Calu3 (cell line): ENCODE results near the gene CH25H. TPM values are rescaled to one million over a fixed set of nuclear protein-coding genes. Genes with fewer than 3 reads are reported as not detected.
"Not testable (repeated sequence)": the region's sequence is repeated elsewhere in the genome, so short reads cannot be mapped to it uniquely, and the experiment has no call there.

Experiments used
- BruUV-seq: library from RNA; stranded (reverse); fragments of 400-500 nt; replicated peaks from 2 replicates; lab custom pipeline; 2021; lab: Mats Ljungman, UMichigan
- CTCF ChIA-PET: fragments of 300-600 bp; sonication (Branson Sonifier 250); formaldehyde crosslinking; loops from one replicate; lab custom pipeline; 2022; ENCODE audit warnings: antibody characterized with exemption; lab: Charles Lee
- DNase-seq: peaks from one replicate; pipeline ENCODE4 v3.0.0; 2022
- H3K27ac Mint-ChIP-seq: one replicate; pipeline ENCODE4 v1.8.0; 2022; ENCODE audit warnings: mixed read lengths; ENCODE audit not compliant: unreplicated experiment
- H3K27me3 Mint-ChIP-seq: one replicate; pipeline ENCODE4 v1.8.0; 2022; ENCODE audit warnings: mixed read lengths; ENCODE audit not compliant: unreplicated experiment
- H3K36me3 Mint-ChIP-seq: one replicate; pipeline ENCODE4 v1.8.0; 2022; ENCODE audit warnings: mild to moderate bottlenecking, moderate library complexity, mixed read lengths; ENCODE audit not compliant: insufficient read depth, unreplicated experiment
- H3K4me1 Mint-ChIP-seq: one replicate; pipeline ENCODE4 v1.8.0; 2022; ENCODE audit warnings: mild to moderate bottlenecking, low read depth, mixed read lengths; ENCODE audit not compliant: unreplicated experiment
- H3K4me3 Mint-ChIP-seq: one replicate; pipeline ENCODE4 v1.8.0; 2022; ENCODE audit warnings: mild to moderate bottlenecking, low read depth, moderate library complexity, mixed read lengths; ENCODE audit not compliant: unreplicated experiment
- H3K9me3 Mint-ChIP-seq: one replicate; pipeline ENCODE4 v1.8.0; 2022; ENCODE audit warnings: low read depth, mixed read lengths; ENCODE audit not compliant: unreplicated experiment
- CTCF ChIP-seq: fragments of 200-600 bp; IDR thresholded peaks from one replicate; pipeline ENCODE4 v1.8.0; 2022; ENCODE audit warnings: antibody characterized with exemption; ENCODE audit not compliant: unreplicated experiment
- intact Hi-C: fragments of 100-400 bp; cut with micrococcal nuclease; formaldehyde crosslinking; loops from one replicate; pipeline ENCODE4 v1.10.0; 2022; ENCODE audit not compliant: unreplicated experiment
- total RNA-seq: library from RNA; stranded (reverse); gene quantifications from 2 replicates; pipeline ENCODE4 v1.2.3, GENCODE V29; 2022

CH25H gene
- total RNA-seq, 1 experiment from 2014 or later = not detected

- H3K27me3 Mint-ChIP-seq = no peaks in the 10 kb centered on the region
- TF ChIP-seq CTCF = no peak
Observed at GRCh38 chr10:89202033-89202425, 5.1 kb downstream of the CH25H start.

DNA sequence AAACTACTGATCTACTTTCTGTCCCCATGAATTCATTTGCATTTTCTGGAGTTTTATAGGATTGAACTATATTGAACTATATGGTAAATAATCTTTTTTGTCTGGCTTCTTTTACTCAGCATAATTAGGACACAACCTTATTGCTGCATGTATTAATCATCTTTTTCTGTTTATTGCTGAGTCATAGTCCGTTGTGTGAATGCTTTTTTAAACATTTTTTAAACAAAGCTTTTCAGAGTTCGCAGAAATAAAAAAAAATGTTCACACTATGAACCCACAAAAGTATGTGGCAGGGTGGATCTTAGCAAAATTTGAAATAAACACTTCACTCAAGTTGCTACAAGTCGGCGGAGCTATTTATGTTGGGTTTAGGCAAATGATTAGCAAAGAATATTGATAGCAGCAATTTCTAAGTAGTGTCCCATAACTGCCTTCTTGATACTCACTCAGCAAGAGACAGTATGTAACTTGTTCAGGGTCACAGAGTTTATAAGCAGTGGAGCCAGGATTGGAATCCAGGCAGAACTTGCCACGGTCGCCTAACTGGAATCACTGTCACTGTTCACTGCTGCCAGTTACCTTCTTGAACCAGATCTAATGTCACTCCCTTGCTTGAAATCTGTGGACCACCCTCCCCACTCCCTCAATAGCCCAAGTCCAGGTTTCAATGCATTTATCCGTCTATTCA is 5.6 kb downstream of the CH25H start:
- BruUV-seq = no TSS peak
- H3K27ac Mint-ChIP-seq = no peak overlapping the region
- no peaks in the 10 kb centered on the region for H3K27me3 Mint-ChIP-seq
- intact Hi-C loops = no loop called here
- H3K36me3 Mint-ChIP-seq = peaks cover under 1% of the 10 kb centered on the region
- no peak for TF ChIP-seq CTCF
- DNase-seq = no peak
- no peak overlapping the region for H3K4me3 Mint-ChIP-seq
- CTCF ChIA-PET = interaction anchor here (0.6 kb wide), 1 partner anchor 505 kb away, joined by 3 read pairs; no protein-coding TSS in a partner anchor
- peaks cover 2% of the 10 kb centered on the region for H3K4me1 Mint-ChIP-seq
- H3K9me3 Mint-ChIP-seq = no peaks in the 10 kb centered on the region

More at GRCh38 chr10:89202033-89202425, 5.1 kb downstream of the CH25H start:
- no peak for DNase-seq
- CTCF ChIA-PET = interaction anchor here (0.6 kb wide), 1 partner anchor 505 kb away, joined by 3 read pairs; no protein-coding TSS in a partner anchor
- peaks cover 6% of the 10 kb centered on the region for H3K36me3 Mint-ChIP-seq
- H3K4me1 Mint-ChIP-seq = peaks cover 8% of the 10 kb centered on the region
- no peak overlapping the region for H3K4me3 Mint-ChIP-seq
- no peaks in the 10 kb centered on the region for H3K9me3 Mint-ChIP-seq
- BruUV-seq = no TSS peak
- intact Hi-C loops = no loop called here
- no peak overlapping the region for H3K27ac Mint-ChIP-seq

- no peak for DNase-seq
- Mint-ChIP-seq H3K27me3 (no peaks in the 10 kb centered on the region), H3K4me1 (no peaks in the 10 kb centered on the region), H3K4me3 (no peak overlapping the region), H3K9me3 (no peaks in the 10 kb centered on the region), H3K36me3 (no peaks in the 10 kb centered on the region), H3K27ac (no peak overlapping the region)
- no peak for TF ChIP-seq CTCF
- CTCF ChIA-PET = interaction anchor here (0.6 to 0.7 kb wide), 5 partner anchors 16 to 452 kb away, joined by 3 to 6 read pairs (median 4); no protein-coding TSS in a partner anchor
- no TSS peak for BruUV-seq
- intact Hi-C loops = no loop called here
Observed at GRCh38 chr10:89197473-89197872, 9.6 kb downstream of the CH25H start.

- CTCF ChIA-PET, intact Hi-C loops, H3K36me3 Mint-ChIP-seq, H3K27me3 Mint-ChIP-seq, H3K4me3 Mint-ChIP-seq, H3K4me1 Mint-ChIP-seq, H3K9me3 Mint-ChIP-seq, DNase-seq, BruUV-seq, H3K27ac Mint-ChIP-seq: not testable (repeated sequence)
Observed at GRCh38 chr10:89191301-89191700, 15.8 kb downstream of the CH25H start.

DNA sequence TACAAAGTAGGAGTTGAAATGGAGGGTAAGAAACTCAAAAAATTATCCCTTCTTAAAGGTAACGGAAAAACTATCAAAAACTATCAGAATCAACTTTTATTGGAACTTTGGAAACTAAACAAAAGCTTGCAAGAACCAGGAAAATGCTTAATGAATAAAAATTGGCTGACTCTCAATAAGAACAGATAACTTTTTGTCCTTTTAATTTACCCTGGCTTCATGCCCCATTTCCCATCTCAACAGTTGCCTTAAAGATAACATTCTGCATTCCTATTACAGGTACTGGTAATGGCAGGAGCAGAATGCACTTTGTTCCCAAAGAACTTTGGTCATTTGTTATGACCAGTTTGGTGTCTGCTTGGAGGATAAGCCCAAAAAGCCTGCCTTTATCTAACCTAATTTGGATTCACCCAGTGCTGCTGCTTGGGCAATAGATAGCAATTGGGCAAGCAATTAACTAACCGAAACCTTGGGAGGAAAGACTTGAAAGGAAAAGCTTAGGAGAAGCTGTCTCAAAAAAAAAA is 17.8 kb downstream of the CH25H start:
- no TSS peak for BruUV-seq
- H3K9me3 Mint-ChIP-seq = no peaks in the 10 kb centered on the region
- no peaks in the 10 kb centered on the region for H3K4me1 Mint-ChIP-seq
- no peak for DNase-seq
- CTCF ChIA-PET = no interaction called here
- intact Hi-C loops = no loop called here
- H3K36me3 Mint-ChIP-seq = no peaks in the 10 kb centered on the region
- no peak overlapping the region for H3K27ac Mint-ChIP-seq
- no peak overlapping the region for H3K4me3 Mint-ChIP-seq
- no peak for TF ChIP-seq CTCF
- H3K27me3 Mint-ChIP-seq = no peaks in the 10 kb centered on the region
